HG02763 (cell line): ENCODE results near the gene GID4.

ENCODE experiments used
- ATAC-seq: cut with Tn5 transposase; IDR thresholded peaks from one replicate; pipeline ENCODE4 v1.9.1; 2021; ENCODE audit warnings: mild to moderate bottlenecking, moderate library complexity; ENCODE audit not compliant: unreplicated experiment

Gene GID4

DNA sequence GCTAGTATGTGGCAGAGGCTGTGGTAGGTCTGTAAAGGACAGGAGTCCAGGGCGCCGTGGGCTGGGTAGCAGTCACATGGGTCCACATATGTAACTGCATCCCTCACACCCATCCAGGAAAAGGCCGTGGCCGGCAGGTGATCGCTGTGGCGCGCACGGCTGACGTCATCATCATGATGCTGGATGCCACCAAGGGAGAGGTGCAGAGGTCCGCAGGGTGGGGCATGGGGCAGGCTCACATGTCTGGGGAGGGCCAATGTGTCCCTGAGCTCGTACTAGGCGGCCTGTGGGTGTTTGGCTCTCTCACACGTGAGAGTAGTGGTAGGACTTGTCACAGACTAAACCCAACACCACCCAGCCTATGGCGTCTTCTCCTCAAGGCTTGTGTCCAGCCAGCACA lies 60.3 kb downstream of the GID4 start:
- ATAC-seq, result no peak

DNA sequence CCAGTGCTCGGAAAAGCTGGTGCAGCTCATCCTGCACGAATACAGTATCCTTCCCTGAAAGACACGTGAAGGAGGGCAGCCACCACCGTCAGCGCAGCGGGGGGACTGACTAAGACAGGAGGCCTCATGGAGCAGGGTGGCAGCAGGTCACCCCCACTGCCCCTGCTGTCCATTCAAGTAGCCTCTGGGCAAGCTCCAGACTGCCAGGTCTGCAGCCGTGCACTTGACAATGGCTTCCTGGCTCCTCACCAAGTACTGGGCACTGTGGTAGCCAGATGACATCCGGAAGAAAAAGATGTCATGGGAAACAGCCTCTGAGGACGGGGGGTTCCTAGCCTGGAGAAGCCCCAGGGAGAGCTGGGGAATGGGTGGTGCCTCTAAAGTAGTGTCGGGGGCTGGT lies 61.4 kb downstream of the GID4 start:
- ATAC-seq, result no peak

DNA sequence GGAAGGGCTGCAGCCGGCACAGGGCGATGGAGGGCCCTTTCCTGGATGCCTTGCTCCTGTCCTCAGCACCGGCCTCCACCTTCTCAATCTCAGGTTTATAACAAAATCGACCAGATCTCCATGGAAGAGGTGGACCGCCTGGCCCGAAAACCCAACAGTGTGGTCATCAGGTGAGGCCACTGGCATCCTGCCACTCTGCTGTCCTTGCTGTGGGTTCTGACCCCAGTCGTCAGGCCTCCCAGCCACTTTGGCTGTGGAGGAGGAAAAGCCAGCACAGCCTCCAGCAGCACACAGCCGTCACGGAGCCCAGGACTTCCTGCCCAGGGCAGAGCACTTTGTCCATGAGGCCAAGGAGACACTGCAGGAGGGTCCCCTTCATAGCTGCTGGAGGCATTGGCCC lies 62.6 kb downstream of the GID4 start:
- no peak for ATAC-seq

DNA sequence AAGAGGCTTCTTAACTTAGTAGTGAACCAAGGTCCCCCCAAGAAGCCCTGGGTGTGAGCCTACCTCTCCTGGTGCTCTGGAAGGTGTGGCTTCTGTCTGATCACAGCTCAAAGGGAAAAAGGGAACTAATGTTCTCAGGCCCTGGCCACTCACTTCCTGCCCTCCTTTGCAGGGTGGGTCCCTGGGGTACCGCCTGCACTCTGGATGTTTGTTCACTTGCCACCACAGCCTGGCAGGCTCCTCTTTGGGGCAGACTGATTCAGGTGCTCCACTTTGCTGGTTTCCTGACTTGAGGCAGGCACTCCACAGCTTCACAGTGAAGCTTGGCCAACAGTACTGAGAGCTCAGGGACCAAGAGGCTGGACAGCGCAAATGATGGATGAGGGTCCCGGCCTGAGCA lies 63.4 kb downstream of the GID4 start:
- no peak for ATAC-seq

DNA sequence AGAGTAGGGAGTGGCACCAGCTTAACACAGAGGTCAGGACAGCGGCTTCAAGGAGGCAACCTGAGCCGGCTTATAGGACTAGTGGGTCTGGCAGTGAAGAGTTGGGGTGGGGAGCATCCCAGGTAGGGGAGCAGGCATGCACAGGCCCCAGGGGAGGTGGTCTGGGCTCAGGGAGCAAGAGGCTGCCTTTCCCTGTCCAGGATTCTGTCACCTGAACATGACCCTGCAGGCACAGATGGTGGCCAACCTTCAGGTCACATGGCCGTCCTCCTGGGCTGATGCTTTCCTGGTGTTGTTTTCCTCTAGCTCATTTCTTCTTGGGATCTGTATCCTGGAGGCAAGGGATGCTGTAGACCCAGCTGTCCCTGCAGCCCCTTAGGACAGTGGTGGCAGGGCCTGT lies 65.8 kb downstream of the GID4 start:
- no peak for ATAC-seq

DNA sequence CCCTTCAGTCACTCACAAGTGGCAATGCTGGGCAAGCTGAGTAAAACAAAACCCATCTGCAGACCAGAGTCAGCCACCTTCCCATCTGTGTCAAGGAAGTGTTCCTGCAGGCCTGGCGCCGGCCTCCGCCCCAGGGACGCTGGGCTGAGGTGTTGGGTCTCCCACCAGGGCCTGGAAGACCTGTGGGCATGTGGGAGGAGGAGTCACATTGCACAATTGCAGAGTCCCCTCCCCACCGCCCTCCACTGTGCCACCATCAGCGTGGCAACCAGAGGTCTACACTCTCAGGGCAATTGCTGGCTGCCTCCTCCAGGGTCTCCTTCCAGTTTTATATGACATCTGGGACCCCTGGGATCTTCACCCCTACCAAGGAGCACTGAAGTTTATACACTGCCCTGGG lies 66.4 kb downstream of the GID4 start:
- ATAC-seq, result no peak

DNA sequence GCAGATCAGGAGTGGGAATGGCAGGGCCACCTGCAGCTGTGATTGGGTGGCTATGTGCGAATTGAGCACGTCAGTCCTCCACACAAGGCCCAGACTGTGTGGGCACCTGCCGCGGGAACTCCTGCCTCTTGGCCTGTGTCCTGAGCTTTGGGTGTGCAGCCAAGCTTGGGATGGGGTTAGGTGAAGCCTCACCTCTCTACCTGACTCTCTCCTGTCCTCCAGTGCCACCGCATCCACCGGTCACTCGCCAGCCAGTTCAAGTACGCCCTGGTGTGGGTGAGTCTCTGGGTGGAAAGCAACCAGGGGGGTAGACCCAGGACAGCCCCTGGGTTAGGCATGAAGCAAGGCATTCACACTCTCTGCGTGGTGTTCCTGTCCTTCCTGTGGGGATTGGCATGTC lies 67.0 kb downstream of the GID4 start:
- ATAC-seq, result no peak

DNA sequence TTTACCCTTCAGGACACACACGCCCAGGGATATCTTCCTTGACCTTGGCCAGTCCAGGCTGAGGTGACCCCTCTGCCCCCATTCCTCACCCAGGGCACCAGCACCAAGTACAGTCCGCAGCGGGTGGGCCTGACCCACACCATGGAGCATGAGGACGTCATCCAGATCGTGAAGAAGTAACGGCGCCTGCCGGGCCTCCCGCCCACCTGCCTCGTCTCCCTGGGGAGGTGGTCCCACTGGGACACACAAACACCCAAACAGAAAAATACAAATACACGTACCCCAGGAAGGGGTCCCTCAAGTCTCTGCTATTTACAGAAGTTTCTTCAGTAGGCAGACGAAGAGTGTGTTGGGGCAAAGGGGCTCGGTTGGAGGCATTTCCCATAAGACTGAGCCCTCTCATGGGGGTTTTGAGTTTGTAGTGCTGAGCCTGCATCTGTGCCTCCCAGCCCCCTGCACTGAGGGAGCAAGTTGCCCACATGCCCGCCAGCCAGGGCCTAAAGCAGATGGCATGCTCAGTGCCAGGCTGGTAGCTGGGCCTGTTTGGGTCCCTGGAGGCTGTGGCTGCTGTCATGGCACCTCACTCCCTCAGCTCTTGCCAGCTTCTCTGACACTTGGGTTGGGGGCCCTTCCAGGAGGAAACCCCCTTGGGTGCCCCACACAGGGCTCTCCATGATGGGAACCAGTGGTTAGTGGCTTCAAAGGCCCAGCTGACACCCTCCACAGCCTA lies 68.0 kb downstream of the GID4 start:
- ATAC-seq, result no peak

DNA sequence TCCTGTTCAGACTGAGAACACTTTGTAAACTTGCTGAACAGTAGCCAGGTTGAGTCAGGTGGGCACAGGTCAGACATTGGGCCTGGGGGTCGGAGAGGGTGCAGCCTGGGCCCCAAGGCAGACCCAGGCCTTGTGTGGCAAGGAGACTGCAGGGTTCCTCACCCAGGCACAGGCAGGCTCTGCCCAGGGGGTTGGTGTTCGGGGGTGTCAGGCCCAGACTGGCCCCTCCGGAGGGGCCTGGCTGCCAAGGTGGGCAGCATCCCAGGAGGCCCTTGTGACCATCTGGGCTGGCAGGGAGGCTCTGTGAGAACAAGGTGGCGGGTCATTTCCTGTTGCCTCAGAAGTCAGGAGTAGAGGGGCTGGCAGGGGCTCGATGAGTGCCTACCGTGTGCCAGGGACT lies 68.8 kb downstream of the GID4 start:
- ATAC-seq, result no peak

DNA sequence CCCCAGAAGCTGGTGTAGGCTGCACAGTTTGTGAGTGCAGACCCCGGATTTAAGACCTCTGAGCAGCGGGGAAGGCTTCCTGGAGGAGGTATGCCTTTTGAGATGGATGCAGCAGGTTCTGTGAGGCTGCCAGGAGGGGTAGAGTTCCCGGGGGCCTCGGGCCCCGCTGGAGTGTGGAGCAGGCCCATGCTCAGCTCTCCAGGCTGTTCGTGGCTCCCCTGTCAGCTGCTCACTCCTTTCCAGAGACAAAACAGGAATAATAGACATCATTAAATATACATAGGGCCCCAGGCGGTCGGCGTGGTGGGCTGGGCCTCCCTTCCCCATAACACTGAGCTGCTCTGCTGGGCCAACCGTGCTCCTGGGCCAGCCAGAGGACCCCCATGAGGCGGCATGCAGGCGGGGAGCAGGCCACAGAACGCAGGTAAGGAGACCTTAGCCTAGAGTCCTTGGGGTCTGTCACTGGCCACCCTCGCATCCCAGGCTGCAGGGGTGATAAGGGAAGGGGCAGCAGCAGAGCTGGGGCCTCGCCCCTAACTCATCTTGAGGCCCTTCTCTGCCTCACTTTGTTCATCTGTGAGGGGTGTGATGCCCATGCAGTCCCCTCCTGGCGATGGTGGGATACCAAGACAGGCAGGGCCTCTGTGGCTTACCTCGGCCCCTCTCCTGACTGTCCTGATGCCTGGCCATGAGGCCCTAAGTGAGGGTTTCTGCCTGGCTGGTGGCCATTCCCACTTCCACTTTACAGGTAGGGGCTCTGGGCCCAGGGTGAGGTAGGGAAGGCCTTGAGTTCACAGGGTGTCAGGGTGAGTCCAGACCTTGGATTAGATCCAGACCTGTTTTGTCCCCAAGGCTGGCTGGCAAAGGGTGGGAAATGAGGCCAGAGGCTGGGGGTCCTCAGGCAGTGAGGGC lies 69.4 kb downstream of the GID4 start, which contains the start of gene MYO15A:
Gene MYO15A (plus strand): TSS at position 356 of the 912 bp plus-strand sequence. CDS start 10,045 bp downstream, outside the sequence.
- no peak for ATAC-seq

DNA sequence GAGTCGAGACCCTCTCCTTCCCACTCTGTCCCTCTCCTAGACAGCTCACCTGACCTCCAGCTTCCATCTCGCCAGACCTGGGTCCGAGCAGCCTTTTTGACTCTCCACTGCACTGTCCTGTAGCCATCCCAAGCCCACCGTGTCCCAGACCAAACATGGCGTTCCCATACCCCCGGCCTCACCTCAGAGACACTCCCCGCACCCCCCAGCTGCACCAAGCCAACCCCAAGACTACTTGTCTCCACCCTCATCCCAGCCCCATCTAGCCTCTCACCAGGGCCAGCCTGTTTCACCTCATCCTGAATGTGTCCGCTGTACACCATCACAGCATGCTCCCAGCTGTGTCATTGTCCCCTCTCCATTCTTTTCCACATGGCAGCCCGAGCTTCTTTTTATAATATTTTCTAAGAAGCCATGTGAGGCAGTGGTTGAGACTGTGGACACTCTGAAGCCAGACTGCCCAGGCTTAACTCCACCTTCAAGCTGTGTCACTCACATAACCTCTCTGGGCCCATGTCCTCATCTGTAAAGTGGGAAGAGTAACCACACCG lies 70.8 kb downstream of the GID4 start:
- ATAC-seq, result no peak

DNA sequence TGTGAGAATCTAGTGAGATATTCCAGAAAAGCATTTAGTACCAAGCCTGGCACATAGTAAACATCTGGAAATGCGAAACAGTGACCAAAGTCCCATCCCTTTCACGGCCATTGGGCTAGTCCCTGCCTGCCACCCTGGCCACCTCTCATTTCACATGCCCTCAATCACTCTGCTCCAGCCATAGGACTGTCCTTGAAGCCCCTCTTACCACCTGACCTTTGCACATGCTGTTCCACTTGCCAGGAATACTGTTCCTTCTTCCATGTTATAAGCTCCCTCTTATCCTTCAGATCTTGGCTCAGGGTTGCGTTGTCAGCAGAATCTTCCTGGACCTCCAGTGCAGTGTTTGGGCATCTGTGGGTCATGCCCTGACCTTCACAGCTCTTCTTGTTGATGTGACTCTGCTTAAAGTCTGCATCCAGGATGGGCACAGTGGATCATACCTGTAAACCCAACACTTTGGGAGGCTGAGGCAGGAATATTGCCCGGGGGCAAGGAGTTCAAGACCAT lies 71.5 kb downstream of the GID4 start:
- ATAC-seq, result no peak

DNA sequence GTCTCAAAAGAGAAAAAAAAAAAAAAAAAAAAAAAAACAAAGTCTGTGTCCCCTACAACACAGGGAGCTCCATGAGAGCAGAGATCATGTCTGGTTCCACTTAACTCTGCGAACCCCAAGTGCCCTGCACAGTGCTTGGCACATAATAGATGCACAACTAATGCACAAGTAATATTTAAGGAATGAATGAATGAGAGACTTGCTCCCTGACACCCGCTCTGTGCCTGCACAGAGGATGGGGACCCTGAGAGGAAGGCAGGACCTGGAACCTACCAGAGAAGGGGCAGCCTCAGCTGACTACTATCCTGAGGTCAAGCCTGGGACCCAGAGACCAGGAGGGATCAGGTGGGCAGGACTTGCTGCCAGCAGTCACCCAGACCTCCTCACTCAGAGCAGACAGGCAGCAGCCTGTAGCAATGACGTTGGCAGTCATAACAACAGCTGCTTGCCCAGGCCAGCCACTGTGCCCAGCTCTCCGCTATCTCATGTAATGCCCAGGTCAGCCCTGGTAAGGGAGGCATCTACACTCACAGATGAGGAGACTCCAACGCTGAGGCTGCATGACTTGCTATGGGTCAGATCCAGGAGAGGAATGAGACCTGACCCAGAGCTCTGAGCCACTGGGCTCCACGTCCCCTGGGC lies 72.2 kb downstream of the GID4 start:
- ATAC-seq, result no peak

DNA sequence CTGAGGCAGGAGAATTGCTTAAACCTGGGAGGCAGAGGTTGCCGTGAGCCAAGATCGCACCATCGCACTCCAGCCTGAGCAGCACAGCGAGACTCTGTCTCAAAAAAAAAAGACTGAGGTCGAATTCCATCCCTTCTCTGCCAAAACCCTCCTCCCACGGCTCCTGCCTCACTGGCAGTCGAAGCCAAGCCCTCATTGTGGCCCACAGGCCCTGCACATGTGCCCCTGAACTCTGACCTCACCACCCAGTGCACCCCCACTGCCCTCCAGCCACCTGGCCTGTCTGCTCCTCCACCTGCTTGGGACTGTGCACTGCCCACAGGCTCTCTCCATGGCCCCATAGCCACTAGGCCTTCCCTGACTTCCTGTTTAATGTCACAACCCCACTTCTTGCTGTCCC lies 76.3 kb downstream of the GID4 start:
- ATAC-seq, result no peak

DNA sequence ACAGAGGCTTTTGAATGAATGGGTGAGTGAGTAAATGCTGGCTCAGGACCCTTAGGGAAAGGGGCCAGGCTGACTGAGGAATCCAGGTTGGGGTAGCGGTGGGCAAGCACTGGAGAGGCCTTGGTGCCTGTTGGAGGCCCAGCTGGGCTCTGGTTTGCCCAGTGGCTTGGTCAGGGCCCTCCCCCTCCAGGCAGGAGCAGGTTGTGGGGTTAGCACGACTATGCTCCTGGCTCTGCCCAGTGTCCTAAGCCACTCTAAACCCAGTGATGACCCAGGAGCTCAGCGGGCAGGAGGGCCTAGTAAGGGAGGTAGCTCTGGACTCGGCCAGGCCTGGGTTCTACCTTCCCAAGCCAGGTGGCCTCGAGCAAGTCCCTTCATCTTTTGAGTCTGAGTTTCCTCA lies 76.9 kb downstream of the GID4 start:
- no peak for ATAC-seq

DNA sequence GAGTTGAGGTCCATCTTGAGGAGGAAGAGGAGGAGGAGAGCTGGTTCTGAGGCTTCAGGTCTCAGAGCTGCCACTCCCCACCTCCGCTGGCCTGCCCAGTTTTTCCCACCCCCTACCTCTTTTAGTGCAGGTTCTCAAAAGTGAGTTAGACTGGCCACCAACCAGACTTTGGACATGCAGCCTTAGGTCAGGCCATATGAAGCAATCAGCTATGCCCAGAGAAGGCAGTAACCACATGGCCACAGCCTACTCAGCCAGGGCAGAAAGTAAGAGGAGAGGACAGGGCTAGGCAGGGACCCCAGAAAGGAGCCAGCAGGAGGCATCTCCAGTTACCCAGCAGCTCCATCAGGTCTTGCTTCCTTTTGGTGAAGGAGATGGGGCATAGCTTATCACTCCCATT lies 78.3 kb downstream of the GID4 start:
- ATAC-seq, result no peak
